NCI-H2029 (cell line): Measurements from ENCODE around the gene NDUFB10.
A peak's percentile ranks its signal among the peaks of the same experiment; 100 is the strongest.

ENCODE experiments used
- DNase-seq: peaks from one replicate; lab custom pipeline; 2025; lab: John Stamatoyannopoulos, UW

Gene NDUFB10

GRCh38 chr16:2002406-2003230, 43.3 kb downstream of the NDUFB10 start:
- no peak for DNase-seq

DNA sequence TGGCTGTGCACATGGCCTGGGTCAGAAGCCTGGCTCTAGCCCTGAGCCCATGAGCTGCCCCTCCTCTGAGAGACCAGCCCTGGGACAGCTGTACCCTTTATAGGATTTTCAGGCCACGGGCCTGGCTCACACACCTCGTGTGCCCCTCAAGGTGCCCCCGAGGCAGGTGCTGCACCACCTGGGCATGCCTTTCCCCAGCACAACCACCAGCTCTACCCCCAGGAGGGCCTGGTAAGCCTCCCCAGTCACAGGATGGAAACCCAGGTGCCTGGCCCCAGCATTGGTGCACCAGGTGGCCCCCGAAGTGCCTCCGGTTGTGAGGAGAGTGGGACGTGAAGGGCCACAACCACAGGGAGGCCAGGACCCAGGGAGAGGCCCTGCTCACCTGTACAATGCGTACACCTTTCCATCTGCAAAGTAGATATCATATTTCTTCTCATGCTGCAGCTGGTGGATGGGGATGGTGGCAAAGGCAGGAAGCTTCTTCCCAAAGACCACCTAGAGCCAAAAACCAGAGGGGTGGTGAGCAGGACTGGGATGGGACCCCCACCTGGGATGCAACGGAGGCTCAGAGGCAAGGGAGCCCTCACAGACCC, 44.0 kb downstream of the NDUFB10 start:
- DNase-seq: no peak

GRCh38 chr16:2003827-2004641, 44.7 kb downstream of the NDUFB10 start:
- peak; percentile 87 for DNase-seq

GRCh38 chr16:2004795-2005517, 45.6 kb downstream of the NDUFB10 start:
- no peak for DNase-seq

DNA sequence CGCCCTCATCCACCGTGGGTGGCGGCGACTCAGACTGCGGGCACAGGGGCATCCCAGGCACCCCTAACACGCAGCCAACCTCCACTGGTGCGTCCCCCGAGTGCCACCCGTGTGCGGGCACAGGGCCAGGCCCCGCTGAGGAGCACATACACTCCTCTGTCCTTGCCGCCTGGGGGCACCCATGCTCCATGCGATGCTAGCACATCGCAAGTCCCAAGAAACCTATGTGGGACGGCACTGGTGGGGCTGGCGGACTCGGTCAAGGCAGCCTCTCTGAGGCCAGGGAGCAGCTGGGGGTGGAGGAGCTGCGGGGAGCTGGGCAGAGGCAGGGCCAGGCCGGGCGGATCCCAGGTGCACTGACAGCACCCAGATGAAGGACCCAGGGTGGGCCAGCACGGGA, 46.3 kb downstream of the NDUFB10 start:
- no peak for DNase-seq

DNA sequence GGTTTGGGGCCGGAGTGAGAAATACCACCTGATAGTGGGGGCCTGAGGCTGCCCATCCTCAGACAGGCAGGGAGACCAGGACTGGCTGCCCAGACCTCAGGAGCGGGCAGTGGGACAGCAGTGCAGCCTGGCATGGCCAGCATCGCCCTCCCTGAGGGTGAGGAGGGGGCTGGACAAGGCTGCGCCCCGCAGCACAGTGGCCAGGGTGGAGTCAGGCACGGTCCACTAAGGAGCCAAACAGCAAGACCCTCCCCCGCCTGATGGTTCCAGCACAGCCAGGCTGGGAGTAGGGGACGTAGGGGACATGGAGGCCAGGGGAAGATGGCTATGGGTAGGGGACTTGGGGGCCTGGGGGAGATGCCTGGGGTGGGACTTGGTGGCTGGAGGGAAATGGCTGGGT, 47.0 kb downstream of the NDUFB10 start:
- DNase-seq: no peak

DNA sequence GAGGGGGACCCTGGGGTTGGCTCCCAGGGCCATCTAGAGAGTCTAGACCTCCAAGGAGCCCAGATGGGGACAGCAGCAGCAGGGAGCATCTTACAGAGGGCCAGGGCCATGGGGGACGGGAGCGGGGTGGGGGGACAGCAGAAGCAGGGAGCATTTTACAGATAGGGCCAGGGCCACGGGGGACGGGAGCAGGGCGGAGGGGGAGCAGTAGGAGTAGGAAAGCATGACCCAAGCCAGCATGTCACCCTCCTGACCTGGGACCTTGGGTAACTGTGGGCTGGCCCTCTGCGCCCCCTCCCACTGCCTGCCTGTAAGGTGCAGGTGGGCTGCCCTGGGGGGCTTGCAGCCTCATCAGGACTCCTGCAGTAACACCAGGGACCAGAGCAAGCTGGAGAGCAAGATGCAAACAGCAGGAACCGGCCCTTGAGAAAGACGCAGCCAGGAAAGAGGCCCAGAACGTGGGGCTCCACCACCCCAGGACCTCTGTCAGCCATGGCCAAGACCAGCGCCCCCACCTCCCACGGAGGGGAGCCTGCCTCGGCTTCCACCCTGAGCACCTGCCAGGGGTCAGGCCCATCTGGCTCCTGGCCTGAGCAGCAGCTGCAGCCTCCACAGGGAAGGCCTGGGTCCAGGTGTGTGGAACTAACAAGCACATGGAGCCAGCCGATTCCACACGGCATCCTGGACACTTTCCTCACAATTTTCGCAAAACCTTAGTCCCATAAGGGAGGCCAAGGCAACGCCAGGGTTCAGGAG, 47.9 kb downstream of the NDUFB10 start:
- DNase-seq: no peak

DNA sequence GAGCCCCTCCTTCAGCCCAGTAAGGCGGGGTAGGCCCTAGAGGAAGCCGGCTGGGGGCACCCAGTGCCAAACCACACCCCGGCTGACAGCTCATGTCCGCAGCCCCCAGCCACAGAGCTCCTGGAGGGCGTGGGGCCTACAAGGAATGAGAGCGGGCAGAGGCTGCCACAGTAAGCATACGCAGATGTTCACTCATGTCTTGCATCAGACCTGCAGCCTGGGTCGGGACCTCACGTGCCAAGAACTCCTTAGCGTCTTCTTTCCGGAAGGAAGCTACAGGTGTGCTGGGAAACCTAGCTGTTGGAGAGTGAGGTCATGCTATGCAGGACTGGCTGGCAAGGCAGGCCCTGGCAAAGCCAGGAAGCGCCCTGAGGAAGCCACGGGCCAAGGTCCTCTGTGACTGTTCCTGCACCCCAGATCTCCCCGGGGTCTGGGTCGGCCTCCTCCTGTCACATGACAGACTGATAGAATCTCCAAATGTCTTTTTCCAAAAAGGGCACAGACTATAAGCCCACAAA, 48.7 kb downstream of the NDUFB10 start:
- peak; percentile 83 for DNase-seq

DNA sequence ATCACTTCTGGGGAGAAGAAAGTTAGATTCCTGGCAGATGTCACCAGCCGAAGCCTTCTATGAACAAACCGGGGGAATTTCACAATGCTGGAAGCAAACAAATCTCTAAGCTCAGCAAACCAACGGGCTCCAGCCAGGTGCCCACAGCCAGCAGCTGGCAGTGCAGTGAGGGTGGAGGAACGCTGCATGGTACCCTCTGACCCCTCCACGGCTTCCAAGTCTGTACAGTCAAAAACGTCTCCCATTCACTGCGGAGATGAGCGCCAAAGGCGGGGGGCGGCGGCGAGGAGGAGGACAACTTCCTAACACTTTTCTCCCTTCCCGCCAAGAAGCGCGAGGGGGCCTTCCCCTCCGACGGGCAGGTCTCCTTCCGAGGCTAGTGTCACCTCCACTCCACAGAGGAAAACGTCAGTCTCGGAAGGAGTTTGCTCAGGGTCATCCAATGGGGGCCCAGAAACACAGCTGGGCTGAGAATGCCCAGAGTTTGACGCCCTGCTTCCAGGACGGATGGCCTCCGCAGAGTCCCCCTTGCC, 49.4 kb downstream of the NDUFB10 start:
- no peak for DNase-seq

DNA sequence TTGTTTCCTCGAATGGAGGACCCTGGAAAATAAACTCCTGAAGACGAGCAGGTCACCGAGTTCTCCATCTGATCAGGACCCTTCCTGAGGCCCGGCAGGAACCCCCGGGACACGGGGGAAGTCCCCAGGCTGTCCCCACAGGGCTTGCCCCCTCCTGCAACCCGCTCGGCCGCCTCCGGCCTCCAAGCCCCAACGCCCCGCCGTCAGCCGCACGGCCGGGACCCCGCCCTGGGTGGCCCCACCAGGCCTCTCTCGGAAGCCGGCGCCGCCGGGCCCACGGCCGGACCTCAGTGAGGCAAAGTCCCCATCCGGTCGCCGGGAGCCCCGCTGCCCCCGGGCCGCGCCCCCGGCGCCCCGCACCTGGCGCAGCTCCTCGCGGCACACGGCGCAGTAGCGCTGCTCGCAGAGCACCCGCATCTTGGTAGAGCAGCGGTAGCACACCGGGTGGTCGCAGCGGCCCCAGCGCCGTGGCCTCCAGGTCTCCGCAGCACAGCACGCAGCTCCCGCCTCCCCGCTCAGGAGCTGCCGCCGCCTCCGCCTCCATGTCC, 49.9 kb downstream of the NDUFB10 start:
- DNase-seq: no peak

DNA sequence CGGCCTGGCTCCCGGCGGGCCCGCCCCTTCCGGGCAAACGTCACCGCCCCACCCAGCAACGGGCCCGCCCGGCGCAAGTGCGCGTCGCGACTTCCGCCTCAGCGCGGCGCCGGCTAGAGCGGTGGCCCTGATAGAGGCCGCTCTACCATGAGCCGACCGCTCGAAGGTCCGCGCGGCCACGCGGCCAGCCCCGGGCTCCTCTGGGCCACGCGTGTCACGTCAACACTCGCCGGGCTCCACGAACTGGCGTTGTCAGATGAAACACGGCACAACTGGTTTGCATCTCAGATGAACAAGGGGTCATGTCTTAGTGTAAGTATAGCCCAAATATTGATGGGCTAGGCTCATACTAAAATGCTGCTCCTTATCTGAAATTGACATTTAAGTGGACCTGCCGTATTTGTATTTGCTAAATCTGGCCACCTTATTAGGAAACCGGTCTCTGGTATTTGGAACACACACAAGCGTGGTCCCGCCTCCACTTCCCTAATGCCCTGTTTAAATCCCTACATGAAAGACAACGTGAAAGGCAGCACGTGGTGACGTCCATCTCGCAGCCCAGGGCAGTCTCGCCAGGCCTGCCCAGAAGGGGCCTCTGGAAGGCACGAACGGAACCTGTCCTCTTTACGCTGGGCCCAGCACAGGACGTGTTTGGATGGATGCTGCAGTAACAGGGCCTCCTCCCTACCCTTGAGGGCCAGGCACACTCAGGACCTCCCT, 50.6 kb downstream of the NDUFB10 start, which contains the start of gene ZNF598:
Gene ZNF598 (minus strand): TSS at position 31 of the 720 bp plus-strand sequence.
- DNase-seq: peak; percentile 81
